Right kidney (tissue), 1 donor: ENCODE data around the gene SLC25A25.
"Not testable (repeated sequence)": the region's sequence is repeated elsewhere in the genome, so short reads cannot be mapped to it uniquely, and the experiment has no call there.

Experiments
- DNase-seq: peaks from one replicate; pipeline ENCODE4 v3.0.0-alpha.2; 2016

Gene SLC25A25

GRCh38 chr9:128051932-128052709, 15.9 kb upstream of the SLC25A25 start:
- DNase-seq = no peak

- no peak for DNase-seq
These were observed 14.5 kb upstream of the SLC25A25 start for GRCh38 chr9:128053560-128053959.

GRCh38 chr9:128054087-128054486, 13.9 kb upstream of the SLC25A25 start:
- no peak for DNase-seq

- DNase-seq = peak; percentile 27
These were observed 12.5 kb upstream of the SLC25A25 start for GRCh38 chr9:128055344-128056040.

- no peak for DNase-seq
These were observed 11.9 kb upstream of the SLC25A25 start for GRCh38 chr9:128056086-128056485.

GRCh38 chr9:128056887-128057723, 10.9 kb upstream of the SLC25A25 start:
- DNase-seq = no peak

- no peak for DNase-seq
These were observed 10.2 kb upstream of the SLC25A25 start for GRCh38 chr9:128057724-128058409.

GRCh38 chr9:128059365-128059983, 8.6 kb upstream of the SLC25A25 start:
- DNase-seq = no peak

GRCh38 chr9:128061275-128061960, 6.6 kb upstream of the SLC25A25 start:
- no peak for DNase-seq

GRCh38 chr9:128062279-128062678, 5.8 kb upstream of the SLC25A25 start:
- DNase-seq = no peak

- no peak for DNase-seq
These were observed 4.9 kb upstream of the SLC25A25 start for GRCh38 chr9:128062846-128063831.

GRCh38 chr9:128065907-128066712, 1.9 kb upstream of the SLC25A25 start:
- no peak for DNase-seq

- peak; percentile 91 for DNase-seq
These were observed 1.1 kb upstream of the SLC25A25 start, which contains the start of gene NAIF1 for GRCh38 chr9:128066713-128067644. NAIF1 (minus strand) TSS chr9:128067320; CDS start chr9:128067101, 219 bp downstream.

GRCh38 chr9:128068386-128069205, 564 bp downstream of the SLC25A25 start:
- DNase-seq = peak; percentile 74

GRCh38 chr9:128070874-128071273, 2.8 kb downstream of the SLC25A25 start:
- DNase-seq = no peak

- DNase-seq = not testable (repeated sequence)
These were observed 3.4 kb downstream of the SLC25A25 start for GRCh38 chr9:128071475-128071874.
